ENCODE data around the gene MTA3.

DNA sequence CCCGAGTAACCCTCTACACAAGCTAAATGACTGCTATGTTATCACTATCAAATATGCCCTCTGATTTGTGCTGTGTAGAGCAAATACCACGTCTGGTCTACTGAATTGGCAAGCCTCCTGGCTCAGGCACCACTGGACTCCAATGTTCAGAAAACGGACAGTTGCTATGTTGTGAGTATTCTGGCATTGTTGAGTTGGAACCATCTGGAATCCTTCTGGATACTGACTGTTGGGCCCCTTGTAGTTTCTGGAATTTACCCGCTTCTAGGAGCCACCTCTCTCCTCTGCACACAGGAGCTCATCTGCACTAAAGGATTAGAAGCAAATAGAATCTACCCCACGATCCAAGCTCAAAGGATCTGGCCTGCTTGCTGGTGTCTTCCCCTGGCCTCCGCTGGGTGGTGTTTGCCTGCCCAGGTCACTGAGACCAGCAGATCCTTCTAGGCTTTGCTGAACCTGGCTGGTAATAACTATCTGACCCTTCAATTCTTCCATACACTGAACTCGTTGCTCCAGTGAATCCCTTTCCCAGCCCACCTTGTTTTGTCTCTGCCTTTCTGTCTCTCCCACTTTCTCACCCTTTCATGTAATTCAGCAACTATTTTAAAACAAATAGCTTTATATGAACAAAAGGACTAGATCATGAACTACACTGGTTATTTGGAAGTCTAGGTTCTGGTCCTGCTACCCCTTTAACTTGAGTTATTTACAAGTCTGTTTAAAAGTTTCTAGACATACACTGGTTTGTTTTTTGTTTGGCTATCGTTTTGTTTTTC lies 226.0 kb downstream of the MTA3 start:
- TF ChIP-seq, protein P1, sequence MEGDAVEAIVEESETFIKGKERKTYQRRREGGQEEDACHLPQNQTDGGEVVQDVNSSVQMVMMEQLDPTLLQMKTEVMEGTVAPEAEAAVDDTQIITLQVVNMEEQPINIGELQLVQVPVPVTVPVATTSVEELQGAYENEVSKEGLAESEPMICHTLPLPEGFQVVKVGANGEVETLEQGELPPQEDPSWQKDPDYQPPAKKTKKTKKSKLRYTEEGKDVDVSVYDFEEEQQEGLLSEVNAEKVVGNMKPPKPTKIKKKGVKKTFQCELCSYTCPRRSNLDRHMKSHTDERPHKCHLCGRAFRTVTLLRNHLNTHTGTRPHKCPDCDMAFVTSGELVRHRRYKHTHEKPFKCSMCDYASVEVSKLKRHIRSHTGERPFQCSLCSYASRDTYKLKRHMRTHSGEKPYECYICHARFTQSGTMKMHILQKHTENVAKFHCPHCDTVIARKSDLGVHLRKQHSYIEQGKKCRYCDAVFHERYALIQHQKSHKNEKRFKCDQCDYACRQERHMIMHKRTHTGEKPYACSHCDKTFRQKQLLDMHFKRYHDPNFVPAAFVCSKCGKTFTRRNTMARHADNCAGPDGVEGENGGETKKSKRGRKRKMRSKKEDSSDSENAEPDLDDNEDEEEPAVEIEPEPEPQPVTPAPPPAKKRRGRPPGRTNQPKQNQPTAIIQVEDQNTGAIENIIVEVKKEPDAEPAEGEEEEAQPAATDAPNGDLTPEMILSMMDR (IDR thresholded peaks at IDR 0.05; ENCODE audit: low read depth, low read length), result no peak
- TF ChIP-seq EZH2phosphoT487 (IDR thresholded peaks at IDR 0.05; ENCODE audit: low read depth), result no peak
